Measurements from ENCODE around the gene KCNA2.

KCNA2 gene

DNA sequence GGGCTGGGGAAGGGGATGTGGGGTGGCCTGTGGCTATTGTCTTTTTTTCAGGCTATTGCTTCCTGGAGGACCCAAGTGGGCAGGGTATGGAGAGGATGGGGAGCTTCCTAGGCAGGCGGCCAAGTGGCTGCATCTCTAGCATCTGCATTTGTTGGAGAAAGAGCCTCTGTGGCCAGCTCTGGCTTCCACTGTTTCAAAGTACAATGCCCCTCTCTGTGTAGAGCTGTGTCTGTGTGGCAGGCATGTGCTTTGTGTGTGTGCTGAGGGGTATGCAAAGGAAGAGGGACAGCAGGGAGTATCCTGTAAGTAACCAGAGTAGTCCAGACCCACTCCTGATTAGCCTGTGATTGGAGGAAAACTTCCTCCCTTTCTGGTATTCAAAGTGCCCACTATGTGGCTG is 40.6 kb downstream of the KCNA2 start:
- Histone ChIP-seq H3K4me1 (ENCODE audit: control insufficient read depth in 1 of 2, insufficient read depth in 1 of 2, low read depth in 1 of 2, low read length in 1 of 2) (no peaks in the 10 kb centered on the region), H3K27me3 (peaks cover 37% of the 10 kb centered on the region), H3K27ac (no peak overlapping the region), H3K9me3 (no peaks in the 10 kb centered on the region), H3K4me3 (ENCODE audit: low read depth in 1 of 2, low read length in 1 of 2) (no peak overlapping the region), H3K36me3 (no peaks in the 10 kb centered on the region)
- TF ChIP-seq, protein P1, sequence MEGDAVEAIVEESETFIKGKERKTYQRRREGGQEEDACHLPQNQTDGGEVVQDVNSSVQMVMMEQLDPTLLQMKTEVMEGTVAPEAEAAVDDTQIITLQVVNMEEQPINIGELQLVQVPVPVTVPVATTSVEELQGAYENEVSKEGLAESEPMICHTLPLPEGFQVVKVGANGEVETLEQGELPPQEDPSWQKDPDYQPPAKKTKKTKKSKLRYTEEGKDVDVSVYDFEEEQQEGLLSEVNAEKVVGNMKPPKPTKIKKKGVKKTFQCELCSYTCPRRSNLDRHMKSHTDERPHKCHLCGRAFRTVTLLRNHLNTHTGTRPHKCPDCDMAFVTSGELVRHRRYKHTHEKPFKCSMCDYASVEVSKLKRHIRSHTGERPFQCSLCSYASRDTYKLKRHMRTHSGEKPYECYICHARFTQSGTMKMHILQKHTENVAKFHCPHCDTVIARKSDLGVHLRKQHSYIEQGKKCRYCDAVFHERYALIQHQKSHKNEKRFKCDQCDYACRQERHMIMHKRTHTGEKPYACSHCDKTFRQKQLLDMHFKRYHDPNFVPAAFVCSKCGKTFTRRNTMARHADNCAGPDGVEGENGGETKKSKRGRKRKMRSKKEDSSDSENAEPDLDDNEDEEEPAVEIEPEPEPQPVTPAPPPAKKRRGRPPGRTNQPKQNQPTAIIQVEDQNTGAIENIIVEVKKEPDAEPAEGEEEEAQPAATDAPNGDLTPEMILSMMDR (IDR thresholded peaks at IDR 0.05) = no peak

DNA sequence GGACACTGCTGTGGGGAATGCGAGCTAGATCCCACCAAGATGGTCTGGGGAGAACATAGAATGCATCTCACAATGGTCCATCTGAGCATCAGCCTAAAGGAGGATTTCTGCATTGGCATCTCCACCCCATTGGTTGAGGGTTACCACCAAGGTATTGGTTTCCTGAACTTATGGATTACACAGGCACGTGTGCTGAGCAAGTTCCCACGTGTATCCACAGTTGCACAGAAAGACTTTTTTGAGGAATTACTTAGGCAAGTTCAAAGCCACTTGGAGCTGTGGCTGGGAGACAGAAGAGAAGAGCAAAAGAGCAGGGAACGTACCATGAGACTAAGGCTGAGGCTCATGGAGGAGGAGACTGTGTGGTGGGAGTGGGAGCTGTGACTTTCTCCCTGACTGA is 43.1 kb downstream of the KCNA2 start:
- Histone ChIP-seq H3K36me3 (no peaks in the 10 kb centered on the region), H3K9me3 (no peaks in the 10 kb centered on the region), H3K4me1 (ENCODE audit: control insufficient read depth in 1 of 2, insufficient read depth in 1 of 2, low read depth in 1 of 2, low read length in 1 of 2) (no peaks in the 10 kb centered on the region), H3K27ac (no peak overlapping the region), H3K27me3 (peaks cover 42% of the 10 kb centered on the region), H3K4me3 (ENCODE audit: low read depth in 1 of 2, low read length in 1 of 2) (no peak overlapping the region)
- TF ChIP-seq, protein P1 (IDR thresholded peaks at IDR 0.05) = no peak

DNA sequence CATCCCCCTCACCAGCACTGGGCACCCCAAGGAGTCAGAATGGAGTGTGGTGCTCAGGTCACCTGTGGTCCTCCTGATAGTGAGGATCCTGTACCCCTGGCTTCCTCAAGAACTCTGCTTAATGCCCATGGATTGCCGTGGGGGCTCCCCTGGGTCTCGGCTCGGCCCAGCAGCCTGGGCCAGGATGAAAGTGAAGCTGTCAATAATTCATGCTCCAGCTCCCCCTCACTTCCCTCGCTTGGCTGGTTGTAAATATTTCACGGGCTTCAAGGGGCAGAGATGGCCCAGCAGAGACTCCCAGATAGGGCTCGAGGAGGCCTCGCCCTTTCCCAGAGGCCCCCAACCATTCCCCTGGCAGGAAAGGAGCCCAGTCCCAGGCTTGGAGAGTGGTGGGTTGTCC is 44.6 kb downstream of the KCNA2 start:
- Histone ChIP-seq H3K9me3 (no peaks in the 10 kb centered on the region), H3K4me1 (ENCODE audit: control insufficient read depth in 1 of 2, insufficient read depth in 1 of 2, low read depth in 1 of 2, low read length in 1 of 2) (no peaks in the 10 kb centered on the region), H3K36me3 (no peaks in the 10 kb centered on the region), H3K27me3 (peaks cover 42% of the 10 kb centered on the region), H3K27ac (no peak overlapping the region), H3K4me3 (ENCODE audit: low read depth in 1 of 2, low read length in 1 of 2) (no peak overlapping the region)
- TF ChIP-seq, protein P1 (IDR thresholded peaks at IDR 0.05) = no peak

DNA sequence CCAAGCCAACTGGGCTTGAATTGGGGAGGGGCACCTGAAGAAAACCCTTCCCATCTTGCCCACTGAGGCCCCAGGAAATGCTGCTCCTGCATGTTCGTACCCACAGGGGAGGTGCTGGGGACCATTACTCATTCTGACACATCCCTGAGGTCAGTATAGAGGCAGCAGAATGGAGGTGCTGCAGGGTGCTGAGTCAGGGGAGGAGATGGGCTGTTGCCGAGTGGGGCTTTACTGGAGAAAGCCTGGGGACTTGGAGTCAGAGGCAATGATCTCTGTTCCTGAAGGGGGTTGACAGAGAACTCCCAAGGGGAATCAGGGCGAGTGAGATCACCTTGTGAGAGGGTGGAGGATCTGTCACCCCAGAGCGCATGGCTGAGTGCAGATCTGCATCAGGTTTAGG is 47.0 kb downstream of the KCNA2 start:
- no peaks in the 10 kb centered on the region for H3K9me3 ChIP-seq
- TF ChIP-seq, protein P1 (IDR thresholded peaks at IDR 0.05) = no peak
- peaks cover 59% of the 10 kb centered on the region for H3K27me3 ChIP-seq
- no peak overlapping the region for H3K4me3 ChIP-seq (ENCODE audit: low read depth in 1 of 2, low read length in 1 of 2)
- no peak overlapping the region for H3K27ac ChIP-seq
- H3K36me3 ChIP-seq = no peaks in the 10 kb centered on the region
- no peaks in the 10 kb centered on the region for H3K4me1 ChIP-seq (ENCODE audit: control insufficient read depth in 1 of 2, insufficient read depth in 1 of 2, low read depth in 1 of 2, low read length in 1 of 2)

DNA sequence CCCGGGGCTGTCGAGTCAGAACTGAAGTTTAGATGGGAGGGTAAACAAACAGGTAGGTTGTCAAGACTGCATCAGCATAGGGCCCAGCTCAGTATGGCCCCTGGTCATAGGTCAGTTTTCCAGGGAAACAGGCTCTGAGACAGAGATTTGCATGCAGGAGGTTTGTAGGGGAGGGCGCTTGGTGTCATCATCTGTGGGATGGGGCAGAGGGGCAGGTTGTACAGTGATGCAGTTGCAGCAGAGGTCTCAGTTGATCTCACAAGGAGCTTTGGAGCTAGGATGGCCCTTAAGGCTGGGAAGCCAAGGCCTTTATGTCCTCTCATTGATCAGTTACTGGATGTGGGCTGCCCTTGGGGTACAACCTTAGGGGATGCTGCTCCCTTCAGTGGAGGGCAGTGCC is 48.7 kb downstream of the KCNA2 start:
- Histone ChIP-seq H3K4me1 (ENCODE audit: control insufficient read depth in 1 of 2, insufficient read depth in 1 of 2, low read depth in 1 of 2, low read length in 1 of 2) (no peaks in the 10 kb centered on the region), H3K4me3 (ENCODE audit: low read depth in 1 of 2, low read length in 1 of 2) (no peak overlapping the region), H3K27me3 (peaks cover 76% of the 10 kb centered on the region), H3K27ac (no peak overlapping the region), H3K36me3 (no peaks in the 10 kb centered on the region), H3K9me3 (no peaks in the 10 kb centered on the region)
- TF ChIP-seq, protein P1 (IDR thresholded peaks at IDR 0.05) = no peak

DNA sequence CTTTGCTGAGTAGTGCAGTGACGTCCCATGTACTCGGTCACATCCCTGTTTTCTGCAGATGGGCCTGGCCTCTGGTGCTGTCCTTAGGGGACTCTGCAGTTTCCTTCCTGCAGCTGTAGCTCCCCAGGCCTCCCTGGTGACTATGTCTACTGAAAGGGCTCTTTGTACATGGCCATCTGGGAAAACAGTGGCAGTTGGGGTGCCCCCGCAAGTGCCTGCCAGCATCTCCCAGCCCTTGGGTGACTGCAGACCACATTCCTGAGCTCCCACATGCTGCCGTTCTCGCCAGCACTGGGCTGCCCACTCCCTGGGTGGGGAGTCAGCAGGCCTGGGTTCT is 49.7 kb downstream of the KCNA2 start:
- Histone ChIP-seq H3K4me3 (ENCODE audit: low read depth in 1 of 2, low read length in 1 of 2) (no peak overlapping the region), H3K27me3 (peaks cover 86% of the 10 kb centered on the region), H3K36me3 (no peaks in the 10 kb centered on the region), H3K27ac (no peak overlapping the region), H3K9me3 (no peaks in the 10 kb centered on the region), H3K4me1 (ENCODE audit: control insufficient read depth in 1 of 2, insufficient read depth in 1 of 2, low read depth in 1 of 2, low read length in 1 of 2) (no peaks in the 10 kb centered on the region)
- TF ChIP-seq, protein P1 (IDR thresholded peaks at IDR 0.05) = no peak
